IgD-negative memory B cell (primary cell): Measurements from ENCODE around the gene ADAMTS1. TPM values are rescaled to one million over a fixed set of nuclear protein-coding genes. Genes with fewer than 3 reads are reported as not detected.

ENCODE experiments used
- H3K27ac Mint-ChIP-seq, 3 donors: one replicate each; pipeline ENCODE4 v1.8.0; 2020 to 2022; ENCODE audit warnings: mild to moderate bottlenecking in 3 of 3, mixed read lengths in 3 of 3, moderate library complexity in 1 of 3
- H3K27me3 Mint-ChIP-seq: one replicate; pipeline ENCODE4 v1.8.0; 2021; ENCODE audit warnings: mixed read lengths
- H3K36me3 Mint-ChIP-seq: one replicate; pipeline ENCODE4 v1.8.0; 2020; ENCODE audit warnings: mild to moderate bottlenecking, mixed read lengths
- H3K4me1 Mint-ChIP-seq, 3 donors: one replicate each; pipeline ENCODE4 v1.8.0; 2020 to 2022; ENCODE audit warnings: mixed read lengths in 3 of 3, mild to moderate bottlenecking in 1 of 3
- H3K4me3 Mint-ChIP-seq, 4 donors: one replicate each; pipeline ENCODE4 v1.8.0; 2020 to 2022; ENCODE audit warnings: mild to moderate bottlenecking in 4 of 4, mixed read lengths in 4 of 4, moderate library complexity in 3 of 4
- H3K9me3 Mint-ChIP-seq, 3 donors: one replicate each; pipeline ENCODE4 v1.8.0; 2020 to 2021; ENCODE audit warnings: mixed read lengths in 3 of 3, mild to moderate bottlenecking in 1 of 3
- polyA plus RNA-seq: library from polyadenylated mRNA; unstranded; fragments of 300-500 nt; fragmentation: Illumina TruSeq; gene quantifications from one replicate; pipeline ENCODE4 v1.2.3, GENCODE V29; 2021

ADAMTS1 gene
- polyA plus RNA-seq, 1 donor from 2014 or later, result not detected

DNA sequence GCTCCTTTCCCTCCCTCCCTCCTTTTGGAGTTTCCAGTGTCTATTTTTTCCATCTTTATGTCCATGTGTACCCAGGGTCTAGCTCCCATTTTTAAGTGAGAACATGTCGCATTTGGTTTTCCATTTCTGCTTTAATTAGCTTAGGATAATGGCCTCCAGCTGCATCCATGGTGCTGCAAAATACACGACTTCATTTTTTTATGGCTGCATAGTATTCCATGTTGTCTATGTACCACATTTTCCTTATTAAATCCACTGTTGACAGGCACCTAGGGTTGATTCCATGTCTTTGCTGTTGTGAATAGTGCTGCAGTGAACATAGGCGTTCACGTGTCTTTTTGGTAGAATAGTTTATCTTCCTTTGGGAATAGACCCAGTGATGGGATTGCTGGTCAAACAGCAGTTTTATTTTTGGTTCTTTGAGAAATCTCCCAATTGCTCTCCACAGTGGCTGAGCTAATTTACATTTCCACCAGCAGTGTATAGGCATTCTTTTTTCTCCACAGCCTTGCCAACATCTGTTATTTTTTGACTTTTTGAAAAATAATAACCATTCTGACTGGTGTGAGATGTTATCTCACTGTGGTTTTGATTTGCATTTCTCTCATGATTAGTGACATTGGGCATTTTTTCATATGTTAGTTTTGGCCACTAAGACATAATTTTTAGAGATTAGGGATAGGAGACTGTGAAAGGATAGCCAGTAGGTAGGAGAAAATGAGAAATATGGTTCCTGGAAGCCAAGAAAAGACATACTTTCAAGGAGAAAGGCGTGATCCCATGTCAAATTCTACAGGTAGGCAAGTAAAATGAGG lies 50.4 kb downstream of the ADAMTS1 start:
- H3K27me3 Mint-ChIP-seq, result peaks cover 3% of the 10 kb centered on the region
- H3K36me3 Mint-ChIP-seq, result no peaks in the 10 kb centered on the region
- peaks cover 0 to 9% (median 8%) of the 10 kb centered on the region in 3 donors for H3K9me3 Mint-ChIP-seq
- no peaks in the 10 kb centered on the region for H3K4me1 Mint-ChIP-seq
- no peak overlapping the region for H3K4me3 Mint-ChIP-seq
- no peak overlapping the region for H3K27ac Mint-ChIP-seq

DNA sequence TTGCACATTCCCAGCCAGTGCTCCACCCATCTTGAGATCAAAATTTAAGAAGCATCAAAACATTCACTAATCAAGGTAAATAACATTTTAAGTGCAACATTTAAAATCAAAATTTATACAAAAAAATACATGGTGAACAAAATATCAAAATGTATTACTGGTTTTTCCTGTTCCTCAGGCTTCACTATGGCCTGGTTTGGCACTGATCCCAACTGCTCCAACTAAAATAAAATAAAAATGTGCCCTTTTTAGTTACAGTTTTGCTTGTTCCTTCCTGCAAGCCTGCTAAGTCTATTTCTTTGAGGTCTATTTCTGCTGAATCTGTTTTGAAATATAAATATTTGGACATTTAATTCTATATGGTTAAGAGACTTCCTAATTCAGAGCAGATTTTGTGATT lies 54.9 kb downstream of the ADAMTS1 start:
- no peaks in the 10 kb centered on the region for H3K4me1 Mint-ChIP-seq
- H3K4me3 Mint-ChIP-seq, result no peak overlapping the region
- no peaks in the 10 kb centered on the region for H3K27me3 Mint-ChIP-seq
- H3K9me3 Mint-ChIP-seq, result peaks cover 0 to 8% (median 5%) of the 10 kb centered on the region in 3 donors
- H3K27ac Mint-ChIP-seq, result no peak overlapping the region
- H3K36me3 Mint-ChIP-seq, result no peaks in the 10 kb centered on the region

DNA sequence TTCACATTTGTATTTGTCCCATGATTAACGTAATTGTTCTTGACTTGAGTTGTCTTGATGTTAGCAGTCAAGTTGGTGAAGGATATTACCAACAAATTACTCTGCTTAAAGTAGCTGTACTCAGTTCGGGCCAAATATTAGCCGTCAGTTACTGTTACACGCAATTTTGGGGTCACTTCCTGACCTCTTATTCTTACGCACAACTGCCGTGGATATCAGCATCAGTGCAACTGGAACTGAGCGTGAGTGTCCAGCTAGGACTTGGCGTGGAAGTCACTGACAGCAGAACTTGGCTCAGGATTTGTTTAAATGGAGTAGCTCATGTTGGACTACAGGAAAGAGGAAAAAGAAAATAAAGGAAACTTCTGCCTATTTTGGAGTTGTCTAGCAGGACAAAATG lies 56.4 kb downstream of the ADAMTS1 start:
- Mint-ChIP-seq H3K27me3 (no peaks in the 10 kb centered on the region), H3K27ac (no peak overlapping the region), H3K36me3 (no peaks in the 10 kb centered on the region), H3K4me1 (no peaks in the 10 kb centered on the region), H3K4me3 (no peak overlapping the region), H3K9me3 (peaks cover 0 to 8% (median 4%) of the 10 kb centered on the region in 3 donors)

Other genes starting within 250 kb of the ADAMTS1 start
- not detected for gene ADAMTS5, start 121.7 kb upstream of the ADAMTS1 start, polyA plus RNA-seq